HepG2 (cell line): ENCODE measurements around the gene NME8.

Source experiments
- ATRX ChIP-seq: sonication (generic); formaldehyde crosslinking; IDR thresholded peaks from 2 replicates; pipeline ENCODE4 v1.4.0; 2020; ENCODE audit warnings: missing genetic modification reagents, borderline replicate concordance
- HNRNPUL1 ChIP-seq: fragments of 200-400 bp; formaldehyde crosslinking; IDR thresholded peaks from 2 replicates; pipeline ENCODE4 v1.6.1; 2017; ENCODE audit warnings: low read depth, mild to moderate bottlenecking, low read length, moderate library complexity
- NR2F2 ChIP-seq: IDR thresholded peaks from 2 replicates; pipeline ENCODE4 v1.6.1; 2012; ENCODE audit warnings: low read depth, inconsistent platforms, borderline replicate concordance
- THAP9 ChIP-seq: sonication (generic); formaldehyde crosslinking; IDR thresholded peaks from 2 replicates; pipeline ENCODE4; 2020; ENCODE audit warnings: missing genetic modification reagents, mild to moderate bottlenecking, borderline replicate concordance
- ZNF24 ChIP-seq: fragments of 450-650 bp; IDR thresholded peaks from 2 replicates; pipeline ENCODE4 v1.6.1; 2017; ENCODE audit warnings: antibody characterized with exemption, mild to moderate bottlenecking

- TF ChIP-seq THAP9 (CRISPR knock-in tag) (no peak), ZNF24 (no peak), HNRNPUL1 (no peak), ATRX (CRISPR knock-in tag) (no peak), NR2F2 (no peak)
Observed at GRCh38 chr7:37932543-37932942, 84.1 kb downstream of the NME8 start.
